WTC11 (cell line): ENCODE measurements around the gene FNDC3A. TPM values are rescaled to one million over a fixed set of nuclear protein-coding genes. Genes with fewer than 3 reads are reported as not detected.

Experiments used
- ATAC-seq: fragments of 200-7000 bp; cut with Tn5 transposase; 2 replicates; pipeline ENCODE4 v1.10.0; 2021; ENCODE audit warnings: mild to moderate bottlenecking, moderate library complexity
- CTCF ChIA-PET: fragments of 300-600 bp; sonication (Branson Sonifier 250); formaldehyde crosslinking; loops from one replicate; lab custom pipeline; 2021; ENCODE audit warnings: antibody characterized with exemption; lab: Charles Lee
- POLR2A ChIA-PET: fragments of 350-600 bp; sonication (Branson Sonifier 250); formaldehyde crosslinking; loops from one replicate; lab custom pipeline; 2021; ENCODE audit warnings: antibody characterized with exemption; lab: Charles Lee
- DNase-seq: peaks from one replicate; pipeline ENCODE4 v3.0.0; 2021; ENCODE audit warnings: low spot score
- H3K27ac Mint-ChIP-seq: 2 replicates; pipeline ENCODE4 v1.8.0; 2021; ENCODE audit warnings: mixed read lengths
- H3K27me3 Mint-ChIP-seq: 2 replicates; pipeline ENCODE4 v1.8.0; 2021; ENCODE audit warnings: low read depth, mild to moderate bottlenecking, moderate library complexity, mixed read lengths
- H3K36me3 Mint-ChIP-seq: 2 replicates; pipeline ENCODE4 v1.8.0; 2021; ENCODE audit warnings: mixed read lengths
- H3K4me1 Mint-ChIP-seq: 2 replicates; pipeline ENCODE4 v1.8.0; 2022; ENCODE audit warnings: mixed read lengths
- H3K4me3 Mint-ChIP-seq: 2 replicates; pipeline ENCODE4 v1.8.0; 2021; ENCODE audit warnings: mild to moderate bottlenecking, moderate library complexity, mixed read lengths
- H3K9me3 Mint-ChIP-seq: 2 replicates; pipeline ENCODE4 v1.8.0; 2021; ENCODE audit warnings: mixed read lengths
- ATF1 ChIP-seq: sonication (generic); formaldehyde crosslinking; IDR thresholded peaks from 2 replicates; pipeline ENCODE4 v1.8.1; 2023; ENCODE audit warnings: mild to moderate bottlenecking, moderate library complexity, missing genetic modification reagents
- ATF2 ChIP-seq: sonication (generic); formaldehyde crosslinking; IDR thresholded peaks from 2 replicates; pipeline ENCODE4 v1.8.1; 2022; ENCODE audit warnings: low read depth, missing genetic modification reagents, borderline replicate concordance
- ATF6 ChIP-seq: sonication (generic); formaldehyde crosslinking; IDR thresholded peaks from 2 replicates; pipeline ENCODE4 v1.8.1; 2023; ENCODE audit warnings: mild to moderate bottlenecking, missing genetic modification reagents
- CBFB ChIP-seq: sonication (generic); formaldehyde crosslinking; IDR thresholded peaks from 2 replicates; pipeline ENCODE4 v1.8.1; 2022; ENCODE audit warnings: mild to moderate bottlenecking, low read depth, missing genetic modification reagents
- CDX4 ChIP-seq: fragments of 250-450 bp; sonication (Bioruptor Pico); IDR thresholded peaks from 2 replicates; pipeline ENCODE4 v1.9.0; 2021; ENCODE audit warnings: moderate library complexity, mild to moderate bottlenecking, inconsistent platforms, borderline replicate concordance
- E2F4 ChIP-seq: sonication (generic); formaldehyde crosslinking; IDR thresholded peaks from 2 replicates; pipeline ENCODE4 v1.8.1; 2022; ENCODE audit warnings: low read depth, mild to moderate bottlenecking, moderate library complexity, missing genetic modification reagents, borderline replicate concordance
- E2F5 ChIP-seq: sonication (generic); formaldehyde crosslinking; IDR thresholded peaks from 2 replicates; pipeline ENCODE4 v1.8.1; 2022; ENCODE audit warnings: mild to moderate bottlenecking, moderate library complexity, missing genetic modification reagents
- EMX1 ChIP-seq: fragments of 250-450 bp; sonication (Bioruptor Pico); IDR thresholded peaks from 2 replicates; pipeline ENCODE4 v1.8.0; 2021; ENCODE audit warnings: mild to moderate bottlenecking
- FOXK1 ChIP-seq: sonication (generic); formaldehyde crosslinking; IDR thresholded peaks from 2 replicates; pipeline ENCODE4 v1.8.0; 2022; ENCODE audit warnings: mild to moderate bottlenecking, moderate library complexity, missing genetic modification reagents
- FOXP4 ChIP-seq: sonication (generic); formaldehyde crosslinking; IDR thresholded peaks from 2 replicates; pipeline ENCODE4 v1.8.0; 2022; ENCODE audit warnings: mild to moderate bottlenecking, missing genetic modification reagents
- IRF1 ChIP-seq: sonication (generic); formaldehyde crosslinking; IDR thresholded peaks from 2 replicates; pipeline ENCODE4 v1.8.0; 2023; ENCODE audit warnings: missing genetic modification reagents
- IRF2 ChIP-seq: sonication (generic); formaldehyde crosslinking; IDR thresholded peaks from 2 replicates; pipeline ENCODE4 v1.8.0; 2022; ENCODE audit warnings: low read depth, missing genetic modification reagents, borderline replicate concordance
- JAZF1 ChIP-seq: fragments of 250-450 bp; sonication (Bioruptor Pico); IDR thresholded peaks from 2 replicates; pipeline ENCODE4 v1.9.0; 2021; ENCODE audit warnings: moderate library complexity, mild to moderate bottlenecking, inconsistent platforms
- MXD4 ChIP-seq: fragments of 250-450 bp; sonication (Bioruptor Pico); IDR thresholded peaks from 2 replicates; pipeline ENCODE4 v1.8.0; 2021; ENCODE audit warnings: mild to moderate bottlenecking, moderate library complexity, borderline replicate concordance
- NFATC4 ChIP-seq: fragments of 250-450 bp; sonication (Bioruptor Pico); IDR thresholded peaks from 2 replicates; pipeline ENCODE4 v1.9.0; 2021; ENCODE audit warnings: mild to moderate bottlenecking
- NR1H2 ChIP-seq: sonication (generic); formaldehyde crosslinking; IDR thresholded peaks from 2 replicates; pipeline ENCODE4 v1.9.0; 2021; ENCODE audit warnings: mild to moderate bottlenecking, moderate library complexity, missing genetic modification reagents
- NR2C2 ChIP-seq: sonication (generic); formaldehyde crosslinking; IDR thresholded peaks from 2 replicates; pipeline ENCODE4 v1.8.0; 2022; ENCODE audit warnings: mild to moderate bottlenecking, missing genetic modification reagents
- OVOL2 ChIP-seq: fragments of 250-450 bp; sonication (Bioruptor Pico); IDR thresholded peaks from 2 replicates; pipeline ENCODE4 v1.9.0; 2021; ENCODE audit warnings: mild to moderate bottlenecking, borderline replicate concordance
- SMAD3 ChIP-seq: sonication (generic); formaldehyde crosslinking; IDR thresholded peaks from 2 replicates; pipeline ENCODE4 v1.8.0; 2022; ENCODE audit warnings: missing genetic modification reagents, mild to moderate bottlenecking, borderline replicate concordance
- ZBTB21 ChIP-seq: sonication (generic); formaldehyde crosslinking; IDR thresholded peaks from 2 replicates; pipeline ENCODE4 v1.8.1; 2023; ENCODE audit warnings: mild to moderate bottlenecking, missing genetic modification reagents, borderline replicate concordance
- ZNF416 ChIP-seq: fragments of 250-450 bp; sonication (Bioruptor Pico); IDR thresholded peaks from 2 replicates; pipeline ENCODE4 v1.9.0; 2021; ENCODE audit warnings: mild to moderate bottlenecking, inconsistent platforms
- ZNF423 ChIP-seq: fragments of 250-450 bp; sonication (Bioruptor Pico); IDR thresholded peaks from 2 replicates; pipeline ENCODE4 v2.1.2; 2022; ENCODE audit warnings: mild to moderate bottlenecking, moderate library complexity
- total RNA-seq: library from RNA; stranded (reverse); gene quantifications from 3 replicates; pipeline ENCODE4 v1.2.3, GENCODE V29; 2021

Gene FNDC3A
- total RNA-seq, 1 experiment from 2014 or later: 24.8 TPM

- POLR2A ChIA-PET: no interaction called here
- H3K27ac Mint-ChIP-seq: peak overlapping the region; percentile 58
- peaks cover 29% of the 10 kb centered on the region for H3K9me3 Mint-ChIP-seq
These were observed 45.3 kb downstream of the FNDC3A start for GRCh38 chr13:49020940-49021553.

GRCh38 chr13:49021953-49022352 is 46.2 kb downstream of the FNDC3A start:
- DNase-seq (no peak), ATAC-seq (no peak)
- CTCF ChIA-PET: interaction anchor here (1.2 to 1.5 kb wide), 3 partner anchors 18 to 259 kb away, joined by 3 to 5 read pairs (median 4); no protein-coding TSS in a partner anchor
- peaks cover 34% of the 10 kb centered on the region for H3K4me1 Mint-ChIP-seq
- POLR2A ChIA-PET: no interaction called here
- H3K27ac Mint-ChIP-seq: no peak overlapping the region
- no peak overlapping the region for H3K4me3 Mint-ChIP-seq
- H3K9me3 Mint-ChIP-seq: peaks cover 29% of the 10 kb centered on the region
- H3K36me3 Mint-ChIP-seq: peaks cover 39% of the 10 kb centered on the region
- no peaks in the 10 kb centered on the region for H3K27me3 Mint-ChIP-seq
- TF ChIP-seq ATF2 (no peak), ZBTB21 (CRISPR knock-in tag) (no peak), E2F4 (CRISPR knock-in tag) (no peak), IRF1 (CRISPR knock-in tag) (no peak), CDX4 (CRISPR knock-in tag) (no peak), JAZF1 (CRISPR knock-in tag) (no peak), ZNF416 (no peak), NFATC4 (CRISPR knock-in tag) (no peak), NR1H2 (CRISPR knock-in tag) (no peak), NR2C2 (CRISPR knock-in tag) (no peak), SMAD3 (no peak)

More at GRCh38 chr13:49020940-49021553, 45.3 kb downstream of the FNDC3A start:
- no peaks in the 10 kb centered on the region for H3K27me3 Mint-ChIP-seq
- no peak for DNase-seq
- peaks cover 39% of the 10 kb centered on the region for H3K36me3 Mint-ChIP-seq
- H3K4me3 Mint-ChIP-seq: no peak overlapping the region; the same call in 1 of the 2 replicates
- H3K4me1 Mint-ChIP-seq: peaks cover 34% of the 10 kb centered on the region
- TF ChIP-seq FOXP4 (CRISPR knock-in tag): no peak; the same call in 1 of the 2 replicates
- TF ChIP-seq JAZF1 (CRISPR knock-in tag): no peak
- TF ChIP-seq CBFB (CRISPR knock-in tag): no peak
- TF ChIP-seq OVOL2 (CRISPR knock-in tag): no peak
- peak; percentile 73; the same call in 1 of the 2 replicates for TF ChIP-seq ZNF423 (CRISPR knock-in tag)
- TF ChIP-seq IRF2 (CRISPR knock-in tag): no peak
- no peak for TF ChIP-seq MXD4 (CRISPR knock-in tag)
- 0 out of 2 replicates have a peak, but pooled peaks have one; percentile 20 for TF ChIP-seq FOXK1 (CRISPR knock-in tag)
- no peak for TF ChIP-seq ATF1 (CRISPR knock-in tag)
- no peak for TF ChIP-seq E2F5 (CRISPR knock-in tag)
- no peak for TF ChIP-seq ATF6 (CRISPR knock-in tag)
- no peak for TF ChIP-seq EMX1
- TF ChIP-seq, all 79 proteins: peak for 2
- CTCF ChIA-PET: interaction anchor here (1.2 to 1.5 kb wide), 4 partner anchors 17 to 260 kb away, joined by 3 to 5 read pairs (median 4); no protein-coding TSS in a partner anchor
- ATAC-seq: peak; percentile 97
